Measurements from ENCODE around the gene SV2A.
"Not testable (repeated sequence)": the region's sequence is repeated elsewhere in the genome, so short reads cannot be mapped to it uniquely, and the experiment has no call there.

Gene SV2A

GRCh38 chr1:149917571-149918144 is at the start of gene SV2A:
SV2A (minus strand) TSS chr1:149917844; CDS start chr1:149913840, 4,004 bp downstream.
- DNase-seq (ENCODE audit: extremely low read depth in 1 of 2, low read depth in 1 of 2), result peak in 1 of 2 donors; percentile 27

GRCh38 chr1:149967041-149967440 is 49.4 kb upstream of the SV2A start:
- DNase-seq (ENCODE audit: extremely low read depth in 1 of 2, low read depth in 1 of 2), result no peak

- DNase-seq (ENCODE audit: extremely low read depth in 1 of 2, low read depth in 1 of 2), result no peak
Measured at GRCh38 chr1:149966405-149966804, 48.8 kb upstream of the SV2A start.

GRCh38 chr1:149965440-149965839 is 47.8 kb upstream of the SV2A start:
- no peak for DNase-seq (ENCODE audit: extremely low read depth in 1 of 2, low read depth in 1 of 2)

- no peak for DNase-seq (ENCODE audit: extremely low read depth in 1 of 2, low read depth in 1 of 2)
Measured at GRCh38 chr1:149963358-149963757, 45.7 kb upstream of the SV2A start.

- no peak for DNase-seq (ENCODE audit: extremely low read depth in 1 of 2, low read depth in 1 of 2)
Measured at GRCh38 chr1:149962736-149963135, 45.1 kb upstream of the SV2A start.

GRCh38 chr1:149962039-149962647 is 44.5 kb upstream of the SV2A start:
- no peak for DNase-seq (ENCODE audit: extremely low read depth in 1 of 2, low read depth in 1 of 2)

- not testable (repeated sequence) for DNase-seq (ENCODE audit: extremely low read depth in 1 of 2, low read depth in 1 of 2)
Measured at GRCh38 chr1:149957548-149957947, 39.9 kb upstream of the SV2A start.

- DNase-seq (ENCODE audit: extremely low read depth in 1 of 2, low read depth in 1 of 2), result no peak
Measured at GRCh38 chr1:149949911-149950310, 32.3 kb upstream of the SV2A start.

GRCh38 chr1:149945206-149945605 is 27.6 kb upstream of the SV2A start:
- no peak for DNase-seq (ENCODE audit: extremely low read depth in 1 of 2, low read depth in 1 of 2)

- no peak for DNase-seq (ENCODE audit: extremely low read depth in 1 of 2, low read depth in 1 of 2)
Measured at GRCh38 chr1:149942885-149943284, 25.2 kb upstream of the SV2A start.

GRCh38 chr1:149942207-149942606 is 24.6 kb upstream of the SV2A start:
- no peak for DNase-seq (ENCODE audit: extremely low read depth in 1 of 2, low read depth in 1 of 2)

- no peak for DNase-seq (ENCODE audit: extremely low read depth in 1 of 2, low read depth in 1 of 2)
Measured at GRCh38 chr1:149940427-149940826, 22.8 kb upstream of the SV2A start.

GRCh38 chr1:149938668-149939003 is 21.0 kb upstream of the SV2A start:
- DNase-seq (ENCODE audit: extremely low read depth in 1 of 2, low read depth in 1 of 2), result not testable (repeated sequence)

GRCh38 chr1:149937759-149938158 is 20.1 kb upstream of the SV2A start:
- DNase-seq (ENCODE audit: extremely low read depth in 1 of 2, low read depth in 1 of 2), result no peak

- no peak for DNase-seq (ENCODE audit: extremely low read depth in 1 of 2, low read depth in 1 of 2)
Measured at GRCh38 chr1:149936992-149937705, 19.5 kb upstream of the SV2A start.

GRCh38 chr1:149936170-149936991 is 18.7 kb upstream of the SV2A start, which contains the start of gene MTMR11:
MTMR11 (minus strand) TSS chr1:149936879; CDS start chr1:149936647, 232 bp downstream.
- no peak for DNase-seq (ENCODE audit: extremely low read depth in 1 of 2, low read depth in 1 of 2)

- no peak for DNase-seq (ENCODE audit: extremely low read depth in 1 of 2, low read depth in 1 of 2)
Measured at GRCh38 chr1:149934356-149934755, 16.7 kb upstream of the SV2A start.

- DNase-seq (ENCODE audit: extremely low read depth in 1 of 2, low read depth in 1 of 2), result no peak
Measured at GRCh38 chr1:149933208-149933607, 15.6 kb upstream of the SV2A start.

- DNase-seq (ENCODE audit: extremely low read depth in 1 of 2, low read depth in 1 of 2), result no peak
Measured at GRCh38 chr1:149932474-149932873, 14.8 kb upstream of the SV2A start.

GRCh38 chr1:149931212-149931790 is 13.7 kb upstream of the SV2A start:
- no peak for DNase-seq (ENCODE audit: extremely low read depth in 1 of 2, low read depth in 1 of 2)

Measured in activated CD8-positive, alpha-beta memory T cell treated with anti-CD3 and anti-CD28 coated beads for 1 hour (primary cell).